Tibial artery (tissue), 4 donors: ENCODE measurements around the gene CCDC107.

Experiments
- DNase-seq, 2 donors: peaks; one replicate each; pipeline ENCODE4 v3.0.0-alpha.2; 2019
- H3K27ac ChIP-seq, 2 donors: fragments of 200-600 bp; sonication (generic) in 1 of 2; 1 replicate in 1 of 2; 2 replicates in 1 of 2; pipeline ENCODE4 v1.5.1; 2018 to 2019; ENCODE audit warnings: mild to moderate bottlenecking in 1 of 2
- H3K27me3 ChIP-seq, 2 donors: fragments of 200-600 bp; sonication (generic) in 1 of 2; one replicate each; pipeline versions ENCODE4 v1.5.1 to v1.6.0; 2016 to 2019
- H3K36me3 ChIP-seq, 3 donors: fragments of 200-600 bp; sonication (generic) in 2 of 3; one replicate each; pipeline ENCODE4 v1.5.1; 2016 to 2019; ENCODE audit warnings: mild to moderate bottlenecking in 2 of 3
- H3K4me1 ChIP-seq, 4 donors: fragments of 200-600 bp; sonication (generic) in 2 of 4; 1 replicate in 3 of 4; 2 replicates in 1 of 4; pipeline ENCODE4 v1.5.1; 2016 to 2019
- H3K4me3 ChIP-seq, 2 donors: fragments of 200-600 bp; sonication (generic) in 1 of 2; 1 replicate in 1 of 2; 2 replicates in 1 of 2; pipeline ENCODE4 v1.5.1; 2018 to 2019; ENCODE audit warnings: mild to moderate bottlenecking in 2 of 2
- H3K9me3 ChIP-seq, 3 donors: fragments of 200-600 bp; sonication (generic) in 1 of 3; one replicate each; pipeline ENCODE4 v1.5.1; 2016 to 2019
- CTCF ChIP-seq, 2 experiments: fragments of 200-600 bp in 1 of 2; fragments of 450-650 bp in 1 of 2; IDR thresholded peaks; one replicate each; pipeline ENCODE4 v1.5.1; 2017 to 2019; ENCODE audit warnings: antibody characterized with exemption in 2 of 2, mild to moderate bottlenecking in 1 of 2, moderate library complexity in 1 of 2
- intact Hi-C: fragments of 100-400 bp; cut with DNase I; formaldehyde crosslinking; loops from one replicate; pipeline ENCODE4 v1.15.0; 2023; ENCODE audit warnings: low total_unique reads

CCDC107 gene

GRCh38 chr9:35705836-35706430, 47.8 kb downstream of the CCDC107 start:
- H3K36me3 ChIP-seq: peaks cover 97 to 100% (median 97%) of the 10 kb centered on the region in 3 donors
- TF ChIP-seq CTCF (IDR thresholded peaks at IDR 0.05): no peak
- H3K4me3 ChIP-seq: no peak overlapping the region
- H3K9me3 ChIP-seq: no peaks in the 10 kb centered on the region
- intact Hi-C loops: no loop called here
- H3K27me3 ChIP-seq: no peaks in the 10 kb centered on the region
- H3K27ac ChIP-seq: peak overlapping the region; percentile 96 to 97
- no peak for DNase-seq
- H3K4me1 ChIP-seq: no peaks in the 10 kb centered on the region

GRCh38 chr9:35706951-35707350, 48.9 kb downstream of the CCDC107 start:
- H3K36me3 ChIP-seq: peaks cover 97 to 100% (median 97%) of the 10 kb centered on the region in 3 donors
- H3K27me3 ChIP-seq: no peaks in the 10 kb centered on the region
- no peaks in the 10 kb centered on the region for H3K4me1 ChIP-seq
- H3K27ac ChIP-seq: peak overlapping the region; percentile 96 to 97
- H3K9me3 ChIP-seq: no peaks in the 10 kb centered on the region
- H3K4me3 ChIP-seq: no peak overlapping the region
- no peak for DNase-seq
- TF ChIP-seq CTCF (IDR thresholded peaks at IDR 0.05): no peak
- intact Hi-C loops: no loop called here

- Histone ChIP-seq H3K36me3 (peaks cover 97 to 100% (median 97%) of the 10 kb centered on the region in 3 donors), H3K4me3 (no peak overlapping the region), H3K27ac (peak overlapping the region; percentile 26 to 97), H3K9me3 (no peaks in the 10 kb centered on the region), H3K27me3 (no peaks in the 10 kb centered on the region), H3K4me1 (peaks cover 0 to 5% (median 0%) of the 10 kb centered on the region in 4 donors)
- no peak for TF ChIP-seq CTCF (IDR thresholded peaks at IDR 0.05)
- DNase-seq: no peak
- intact Hi-C loops: no loop called here
Observed at GRCh38 chr9:35708146-35708545, 50.1 kb downstream of the CCDC107 start.

GRCh38 chr9:35710818-35711500, 52.9 kb downstream of the CCDC107 start:
- no peak for TF ChIP-seq CTCF (IDR thresholded peaks at IDR 0.05)
- Histone ChIP-seq H3K36me3 (peaks cover 95 to 100% (median 97%) of the 10 kb centered on the region in 3 donors), H3K27ac (peak overlapping the region; percentile 45), H3K4me1 (peaks cover 0 to 11% (median 0%) of the 10 kb centered on the region in 4 donors), H3K27me3 (no peaks in the 10 kb centered on the region), H3K4me3 (no peak overlapping the region), H3K9me3 (no peaks in the 10 kb centered on the region)
- intact Hi-C loops: no loop called here
- no peak for DNase-seq
